Hepatocyte (in vitro differentiated cells): ENCODE results near the gene PCDHGA6.

ENCODE experiments used
- EZH2 ChIP-seq: fragments of 200-600 bp; sonication (generic); IDR thresholded peaks from 2 replicates; pipeline ENCODE4 v1.6.1; 2016; ENCODE audit warnings: antibody characterized with exemption, mild to moderate bottlenecking, borderline replicate concordance
- TF ChIP-seq, protein P1 (sequence below): fragments of 200-600 bp; sonication (generic); IDR thresholded peaks from 2 replicates; pipeline ENCODE4 v1.5.1; 2016; ENCODE audit warnings: antibody characterized with exemption, mild to moderate bottlenecking; ENCODE audit not compliant: poor library complexity

DNA sequence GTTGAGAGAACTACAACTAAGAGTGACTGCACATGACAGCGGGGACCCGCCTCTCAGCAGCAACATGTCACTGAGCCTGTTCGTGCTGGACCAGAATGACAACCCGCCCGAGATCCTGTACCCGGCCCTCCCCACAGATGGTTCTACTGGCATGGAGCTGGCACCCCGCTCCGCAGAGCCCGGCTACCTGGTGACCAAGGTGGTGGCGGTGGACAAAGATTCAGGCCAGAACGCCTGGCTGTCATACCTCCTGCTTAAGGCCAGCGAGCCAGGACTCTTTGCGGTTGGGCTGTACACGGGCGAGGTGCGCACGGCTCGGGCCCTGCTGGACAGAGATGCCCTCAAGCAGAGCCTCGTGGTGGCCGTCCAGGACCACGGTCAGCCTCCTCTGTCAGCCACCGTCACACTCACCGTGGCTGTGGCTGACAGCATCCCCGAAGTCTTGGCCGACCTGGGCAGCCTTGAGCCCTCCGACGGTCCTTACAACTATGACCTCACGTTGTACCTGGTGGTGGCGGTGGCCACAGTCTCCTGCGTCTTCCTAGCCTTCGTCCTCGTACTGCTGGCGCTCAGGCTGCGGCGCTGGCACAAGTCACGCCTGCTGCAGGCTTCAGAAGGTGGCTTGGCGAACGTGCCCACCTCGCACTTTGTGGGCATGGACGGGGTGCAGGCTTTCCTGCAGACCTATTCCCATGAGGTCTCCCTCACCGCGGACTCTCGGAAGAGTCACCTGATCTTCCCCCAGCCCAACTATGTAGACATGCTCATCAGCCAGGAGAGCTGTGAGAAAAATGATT is 11.0 kb downstream of the PCDHGA6 start:
- TF ChIP-seq EZH2 = no peak
- TF ChIP-seq, protein P1, sequence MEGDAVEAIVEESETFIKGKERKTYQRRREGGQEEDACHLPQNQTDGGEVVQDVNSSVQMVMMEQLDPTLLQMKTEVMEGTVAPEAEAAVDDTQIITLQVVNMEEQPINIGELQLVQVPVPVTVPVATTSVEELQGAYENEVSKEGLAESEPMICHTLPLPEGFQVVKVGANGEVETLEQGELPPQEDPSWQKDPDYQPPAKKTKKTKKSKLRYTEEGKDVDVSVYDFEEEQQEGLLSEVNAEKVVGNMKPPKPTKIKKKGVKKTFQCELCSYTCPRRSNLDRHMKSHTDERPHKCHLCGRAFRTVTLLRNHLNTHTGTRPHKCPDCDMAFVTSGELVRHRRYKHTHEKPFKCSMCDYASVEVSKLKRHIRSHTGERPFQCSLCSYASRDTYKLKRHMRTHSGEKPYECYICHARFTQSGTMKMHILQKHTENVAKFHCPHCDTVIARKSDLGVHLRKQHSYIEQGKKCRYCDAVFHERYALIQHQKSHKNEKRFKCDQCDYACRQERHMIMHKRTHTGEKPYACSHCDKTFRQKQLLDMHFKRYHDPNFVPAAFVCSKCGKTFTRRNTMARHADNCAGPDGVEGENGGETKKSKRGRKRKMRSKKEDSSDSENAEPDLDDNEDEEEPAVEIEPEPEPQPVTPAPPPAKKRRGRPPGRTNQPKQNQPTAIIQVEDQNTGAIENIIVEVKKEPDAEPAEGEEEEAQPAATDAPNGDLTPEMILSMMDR = no peak
